GM10266 (cell line): ENCODE data around the gene TGM5.

Experiments
- DNase-seq: peaks from one replicate; pipeline ENCODE4 v3.0.0; 2012; ENCODE audit errors: extremely low spot score
- CTCF ChIP-seq: IDR thresholded peaks from 2 replicates; pipeline ENCODE4 v1.5.1; 2012; ENCODE audit warnings: mild to moderate bottlenecking, low read depth; ENCODE audit not compliant: control insufficient read depth, insufficient read depth; ENCODE audit errors: missing control alignments

Gene TGM5

GRCh38 chr15:43281926-43282602 is 15.3 kb upstream of the TGM5 start:
- no peak for DNase-seq
- TF ChIP-seq CTCF = no peak

DNA sequence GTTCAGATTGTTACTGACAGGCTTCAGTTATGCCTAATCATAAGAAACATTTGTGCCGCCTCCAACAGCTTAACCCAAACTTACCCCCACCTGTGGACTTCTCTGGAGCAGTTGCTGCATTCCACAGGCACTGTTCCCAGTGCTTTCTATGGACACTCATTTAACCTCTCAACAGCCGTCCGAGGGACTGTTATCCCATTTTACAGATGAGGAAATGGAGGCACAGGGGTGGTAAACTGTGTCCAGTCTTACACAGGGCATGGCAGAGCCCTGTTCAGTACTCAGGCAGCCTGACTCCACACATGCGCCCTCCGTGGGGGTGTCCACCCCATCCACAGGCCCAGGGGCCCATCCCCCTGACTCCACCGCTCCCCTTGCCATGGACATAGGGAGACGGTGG is 14.3 kb upstream of the TGM5 start:
- no peak for DNase-seq
- no peak for TF ChIP-seq CTCF

- no peak for DNase-seq
- TF ChIP-seq CTCF = no peak
Measured at GRCh38 chr15:43279496-43279895, 12.8 kb upstream of the TGM5 start.

- TF ChIP-seq CTCF = no peak
- no peak for DNase-seq
Measured at GRCh38 chr15:43278869-43279268, 12.1 kb upstream of the TGM5 start.

DNA sequence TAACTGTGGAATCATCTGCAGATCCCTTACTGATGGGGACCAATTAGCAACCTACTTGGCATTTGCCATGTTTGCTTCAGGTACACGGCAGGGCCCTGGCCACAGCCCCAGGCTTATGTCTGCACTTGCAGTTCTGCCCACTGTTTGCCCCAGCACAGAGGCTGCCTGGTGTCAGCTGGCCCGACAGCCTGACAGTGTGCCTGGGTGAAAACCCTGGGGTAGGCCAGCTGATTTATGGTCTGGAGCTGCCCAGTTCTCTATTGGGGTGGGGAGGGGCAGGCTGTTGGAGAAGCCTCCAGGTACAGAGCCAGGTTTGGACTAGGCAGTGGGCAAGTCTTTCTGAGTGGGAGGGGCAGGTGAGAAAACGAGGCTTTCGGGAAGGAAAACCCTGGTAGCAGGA is 11.2 kb upstream of the TGM5 start:
- no peak for TF ChIP-seq CTCF
- no peak for DNase-seq

DNA sequence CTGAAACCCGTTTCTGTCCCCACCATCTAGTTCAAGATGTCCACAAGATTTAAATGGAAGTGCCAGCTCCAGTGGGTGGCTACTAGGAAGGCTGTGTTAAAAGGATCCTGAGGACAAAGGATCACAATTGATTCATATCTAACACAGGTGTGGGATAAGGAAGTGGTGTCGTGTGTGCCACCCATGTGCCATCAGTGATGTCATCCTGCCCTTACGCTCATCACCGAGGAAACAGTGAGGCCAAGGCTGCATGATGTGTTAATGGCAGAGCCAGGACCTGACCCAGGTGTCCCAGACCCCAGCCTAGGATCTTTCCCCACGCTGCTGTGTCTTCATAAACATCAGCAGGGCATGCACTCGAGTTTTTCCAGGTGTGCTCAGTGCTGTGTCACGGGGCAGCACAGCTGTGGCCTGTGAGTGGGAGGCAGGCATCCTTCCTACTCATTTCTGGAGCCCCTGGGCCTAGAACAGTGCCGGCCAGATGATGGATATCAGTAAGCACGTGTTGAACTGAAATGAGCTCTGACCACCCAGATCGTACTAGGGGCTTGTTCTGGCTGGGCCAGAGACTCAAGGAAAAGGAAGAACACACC is 10.6 kb upstream of the TGM5 start:
- DNase-seq = no peak
- TF ChIP-seq CTCF = no peak

GRCh38 chr15:43276563-43277200 is 10.0 kb upstream of the TGM5 start:
- DNase-seq = no peak
- TF ChIP-seq CTCF = no peak
